HG03025 (cell line): ENCODE measurements around the gene UPK3B.
"Not testable (repeated sequence)": the region's sequence is repeated elsewhere in the genome, so short reads cannot be mapped to it uniquely, and the experiment has no call there.

Source experiments
- ATAC-seq: cut with Tn5 transposase; IDR thresholded peaks from one replicate; pipeline ENCODE4 v1.9.1; 2021; ENCODE audit warnings: mild to moderate bottlenecking, moderate library complexity; ENCODE audit not compliant: unreplicated experiment, low FRiP score

The UPK3B gene

GRCh38 chr7:76487969-76488368, 22.4 kb upstream of the UPK3B start:
- ATAC-seq = not testable (repeated sequence)

- ATAC-seq = not testable (repeated sequence)
Measured at GRCh38 chr7:76492139-76492538, 18.2 kb upstream of the UPK3B start.

- not testable (repeated sequence) for ATAC-seq
Measured at GRCh38 chr7:76495717-76496116, 14.6 kb upstream of the UPK3B start.

GRCh38 chr7:76497918-76498582, 12.3 kb upstream of the UPK3B start:
- not testable (repeated sequence) for ATAC-seq

- not testable (repeated sequence) for ATAC-seq
Measured at GRCh38 chr7:76498583-76499200, 11.7 kb upstream of the UPK3B start.

GRCh38 chr7:76499201-76499923, 11.0 kb upstream of the UPK3B start:
- ATAC-seq = not testable (repeated sequence)

- ATAC-seq = not testable (repeated sequence)
Measured at GRCh38 chr7:76499924-76500241, 10.5 kb upstream of the UPK3B start.

- ATAC-seq = not testable (repeated sequence)
Measured at GRCh38 chr7:76502224-76502623, 8.1 kb upstream of the UPK3B start.

- not testable (repeated sequence) for ATAC-seq
Measured at GRCh38 chr7:76502836-76503235, 7.5 kb upstream of the UPK3B start.

GRCh38 chr7:76503244-76503643, 7.1 kb upstream of the UPK3B start:
- ATAC-seq = not testable (repeated sequence)

- ATAC-seq = not testable (repeated sequence)
Measured at GRCh38 chr7:76504351-76505167, 5.8 kb upstream of the UPK3B start.

- no peak for ATAC-seq
Measured at GRCh38 chr7:76505168-76506080, 4.9 kb upstream of the UPK3B start.

GRCh38 chr7:76506081-76506440, 4.3 kb upstream of the UPK3B start:
- ATAC-seq = no peak

- not testable (repeated sequence) for ATAC-seq
Measured at GRCh38 chr7:76506643-76507042, 3.7 kb upstream of the UPK3B start.

- ATAC-seq = no peak
Measured at GRCh38 chr7:76507723-76508406, 2.5 kb upstream of the UPK3B start.

GRCh38 chr7:76511200-76511910, 1.0 kb downstream of the UPK3B start:
- not testable (repeated sequence) for ATAC-seq

- not testable (repeated sequence) for ATAC-seq
Measured at GRCh38 chr7:76511911-76512885, 1.8 kb downstream of the UPK3B start.
